Effector memory CD4-positive, alpha-beta T cell (primary cell): ENCODE measurements around the gene LDLRAD4.

ENCODE experiments used
- DNase-seq, 3 donors: peaks; one replicate each; pipeline ENCODE4 v3.0.0-alpha.2; 2020
- H3K27ac ChIP-seq: 2 replicates; pipeline ENCODE4 v1.7.0; 2013; ENCODE audit warnings: mild to moderate bottlenecking, low read length, moderate library complexity; ENCODE audit not compliant: insufficient read depth, poor library complexity, severe bottlenecking
- H3K27me3 ChIP-seq: replicated peaks from 2 replicates; pipeline ENCODE4 v1.7.0; 2013; ENCODE audit warnings: mild to moderate bottlenecking, low read length; ENCODE audit not compliant: insufficient read depth, control insufficient read depth, poor library complexity, severe bottlenecking
- H3K36me3 ChIP-seq: 2 replicates; pipeline ENCODE4 v1.7.0; 2013; ENCODE audit warnings: mild to moderate bottlenecking, low read length, moderate library complexity; ENCODE audit not compliant: control insufficient read depth, insufficient read depth
- H3K4me1 ChIP-seq: 2 replicates; pipeline ENCODE4 v1.7.0; 2013; ENCODE audit warnings: low read length, mild to moderate bottlenecking; ENCODE audit not compliant: control insufficient read depth, insufficient read depth, poor library complexity, severe bottlenecking
- H3K4me3 ChIP-seq: 2 replicates; pipeline ENCODE4 v1.7.0; 2013; ENCODE audit warnings: low read length, low read depth, mild to moderate bottlenecking; ENCODE audit not compliant: insufficient read depth, poor library complexity, severe bottlenecking
- H3K9me3 ChIP-seq: 2 replicates; pipeline ENCODE4 v1.7.0; 2013; ENCODE audit warnings: mild to moderate bottlenecking, low read length, moderate library complexity; ENCODE audit not compliant: control insufficient read depth

The LDLRAD4 gene

GRCh38 chr18:13583576-13584550, 365.3 kb downstream of the LDLRAD4 start:
- DNase-seq, result no peak
- H3K27me3 ChIP-seq, result no peaks in the 10 kb centered on the region
- no peak overlapping the region for H3K4me3 ChIP-seq
- H3K9me3 ChIP-seq, result no peaks in the 10 kb centered on the region
- no peak overlapping the region for H3K27ac ChIP-seq
- peaks cover 3% of the 10 kb centered on the region for H3K4me1 ChIP-seq
- no peaks in the 10 kb centered on the region for H3K36me3 ChIP-seq

GRCh38 chr18:13584825-13585224, 366.3 kb downstream of the LDLRAD4 start:
- Histone ChIP-seq H3K9me3 (no peaks in the 10 kb centered on the region), H3K36me3 (no peaks in the 10 kb centered on the region), H3K4me3 (no peak overlapping the region), H3K27ac (no peak overlapping the region), H3K27me3 (no peaks in the 10 kb centered on the region), H3K4me1 (peaks cover 3% of the 10 kb centered on the region)
- no peak for DNase-seq

- Histone ChIP-seq H3K36me3 (no peaks in the 10 kb centered on the region), H3K27me3 (no peaks in the 10 kb centered on the region), H3K9me3 (no peaks in the 10 kb centered on the region), H3K4me1 (peaks cover 3% of the 10 kb centered on the region), H3K27ac (no peak overlapping the region), H3K4me3 (no peak overlapping the region)
- no peak for DNase-seq
Measured at GRCh38 chr18:13585379-13586153, 367.0 kb downstream of the LDLRAD4 start.

- no peaks in the 10 kb centered on the region for H3K27me3 ChIP-seq
- no peak for DNase-seq
- no peaks in the 10 kb centered on the region for H3K36me3 ChIP-seq
- H3K4me3 ChIP-seq, result no peak overlapping the region
- H3K27ac ChIP-seq, result no peak overlapping the region
- H3K9me3 ChIP-seq, result no peaks in the 10 kb centered on the region
- H3K4me1 ChIP-seq, result no peaks in the 10 kb centered on the region
Measured at GRCh38 chr18:13587001-13587400, 368.4 kb downstream of the LDLRAD4 start.

GRCh38 chr18:13587477-13587876, 368.9 kb downstream of the LDLRAD4 start:
- Histone ChIP-seq H3K27me3 (no peaks in the 10 kb centered on the region), H3K36me3 (no peaks in the 10 kb centered on the region)

GRCh38 chr18:13587937-13588336, 369.4 kb downstream of the LDLRAD4 start:
- DNase-seq, result no peak
- no peaks in the 10 kb centered on the region for H3K4me1 ChIP-seq
- no peak overlapping the region for H3K27ac ChIP-seq

More at GRCh38 chr18:13587477-13587876, 368.9 kb downstream of the LDLRAD4 start:
- Histone ChIP-seq H3K27ac (no peak overlapping the region), H3K9me3 (no peaks in the 10 kb centered on the region), H3K4me1 (no peaks in the 10 kb centered on the region), H3K4me3 (no peak overlapping the region)
- no peak for DNase-seq

GRCh38 chr18:13589316-13589715, 370.8 kb downstream of the LDLRAD4 start:
- Histone ChIP-seq H3K9me3 (no peaks in the 10 kb centered on the region), H3K4me1 (no peaks in the 10 kb centered on the region), H3K36me3 (no peaks in the 10 kb centered on the region), H3K27me3 (no peaks in the 10 kb centered on the region), H3K4me3 (no peak overlapping the region), H3K27ac (no peak overlapping the region)
- DNase-seq, result no peak

More at GRCh38 chr18:13587937-13588336, 369.4 kb downstream of the LDLRAD4 start:
- no peaks in the 10 kb centered on the region for H3K27me3 ChIP-seq
- no peak overlapping the region for H3K4me3 ChIP-seq
- no peaks in the 10 kb centered on the region for H3K36me3 ChIP-seq
- H3K9me3 ChIP-seq, result no peaks in the 10 kb centered on the region

GRCh38 chr18:13589943-13590342, 371.4 kb downstream of the LDLRAD4 start:
- Histone ChIP-seq H3K27ac (no peak overlapping the region), H3K27me3 (no peaks in the 10 kb centered on the region), H3K4me3 (no peak overlapping the region), H3K4me1 (no peaks in the 10 kb centered on the region), H3K36me3 (no peaks in the 10 kb centered on the region), H3K9me3 (no peaks in the 10 kb centered on the region)
- DNase-seq, result no peak

- Histone ChIP-seq H3K27ac (no peak overlapping the region), H3K27me3 (no peaks in the 10 kb centered on the region), H3K4me1 (no peaks in the 10 kb centered on the region), H3K36me3 (no peaks in the 10 kb centered on the region), H3K9me3 (peaks cover 2% of the 10 kb centered on the region), H3K4me3 (no peak overlapping the region)
- DNase-seq, result no peak
Measured at GRCh38 chr18:13592246-13592645, 373.7 kb downstream of the LDLRAD4 start.

GRCh38 chr18:13594551-13594950, 376.0 kb downstream of the LDLRAD4 start:
- Histone ChIP-seq H3K4me1 (no peaks in the 10 kb centered on the region), H3K4me3 (no peak overlapping the region), H3K27ac (no peak overlapping the region), H3K9me3 (peaks cover 6% of the 10 kb centered on the region), H3K36me3 (no peaks in the 10 kb centered on the region), H3K27me3 (no peaks in the 10 kb centered on the region)
- DNase-seq, result no peak
